ENCODE results near the gene SETD6.

The SETD6 gene

GRCh38 chr16:58493756-58494431 is 21.4 kb upstream of the SETD6 start:
- no peak for DNase-seq

GRCh38 chr16:58494981-58495520 is 20.3 kb upstream of the SETD6 start:
- DNase-seq = no peak

GRCh38 chr16:58495521-58496331 is 19.6 kb upstream of the SETD6 start:
- DNase-seq = no peak

GRCh38 chr16:58497468-58497867 is 17.8 kb upstream of the SETD6 start:
- no peak for DNase-seq

- no peak for DNase-seq
Measured at GRCh38 chr16:58497935-58498334, 17.4 kb upstream of the SETD6 start.

GRCh38 chr16:58498341-58499091 is 16.8 kb upstream of the SETD6 start:
- DNase-seq = no peak

GRCh38 chr16:58499092-58499511 is 16.2 kb upstream of the SETD6 start:
- no peak for DNase-seq

GRCh38 chr16:58499615-58500351 is 15.5 kb upstream of the SETD6 start, which contains the start of gene NDRG4:
TSS of gene NDRG4 (plus strand) at chr16:58500143. CDS start at chr16:58500249, 106 bp downstream.
- no peak for DNase-seq

- DNase-seq = no peak
Measured at GRCh38 chr16:58500430-58501241, 14.7 kb upstream of the SETD6 start.

- DNase-seq = no peak
Measured at GRCh38 chr16:58501242-58502131, 13.8 kb upstream of the SETD6 start.

- no peak for DNase-seq
Measured at GRCh38 chr16:58502217-58502921, 12.9 kb upstream of the SETD6 start.

- DNase-seq = no peak
Measured at GRCh38 chr16:58503166-58503862, 12.0 kb upstream of the SETD6 start.

GRCh38 chr16:58503863-58504688 is 11.2 kb upstream of the SETD6 start:
- no peak for DNase-seq

- DNase-seq = no peak
Measured at GRCh38 chr16:58506241-58507194, 8.8 kb upstream of the SETD6 start.

- DNase-seq = no peak
Measured at GRCh38 chr16:58507195-58507962, 7.9 kb upstream of the SETD6 start.

- DNase-seq = no peak
Measured at GRCh38 chr16:58507963-58508670, 7.2 kb upstream of the SETD6 start.
